ENCODE data around the gene RHBDL1.

- TF ChIP-seq CTCF (IDR thresholded peaks at IDR 0.05 in 2 of 3, conservative IDR thresholded peaks at IDR 0.05 in 1 of 3; ENCODE audit: insufficient read depth in 2 of 3, low read depth in 1 of 3, low read length in 3 of 3) (no peak), ELK1 (CRISPR knock-in tag; IDR thresholded peaks at IDR 0.05) (no peak)
Measured at GRCh38 chr16:679814-680624, 4.5 kb downstream of the RHBDL1 start, which contains the start of gene STUB1.

All from K562 (cell line).